Lower leg skin (tissue), 3 donors: ENCODE measurements around the gene LMCD1.

Source experiments
- CTCF ChIP-seq, 3 donors: fragments of 450-650 bp; IDR thresholded peaks; one replicate each; pipeline ENCODE4 v1.5.1; 2016; ENCODE audit warnings: antibody characterized with exemption in 3 of 3, mild to moderate bottlenecking in 3 of 3, moderate library complexity in 2 of 3
- POLR2A ChIP-seq, 2 donors: fragments of 450-650 bp; IDR thresholded peaks; one replicate each; pipeline ENCODE4 v1.6.1; 2016 to 2017; ENCODE audit warnings: antibody characterized with exemption in 2 of 2, mild to moderate bottlenecking in 1 of 2, moderate library complexity in 1 of 2

GRCh38 chr3:8608041-8608790 is 106.6 kb downstream of the LMCD1 start:
- no peak for TF ChIP-seq CTCF (IDR thresholded peaks at IDR 0.05)
- TF ChIP-seq POLR2A (IDR thresholded peaks at IDR 0.05): no peak
